ENCODE data around the gene ETNPPL.

- TF ChIP-seq CTCF (conservative IDR thresholded peaks at IDR 0.05 in 1 of 2, IDR thresholded peaks at IDR 0.05 in 1 of 2; ENCODE audit: extremely low read depth in 1 of 2, insufficient read depth in 1 of 2, low read depth in 1 of 2, low read length in 2 of 2) (no peak), EZH2 (IDR thresholded peaks at IDR 0.05; ENCODE audit: borderline replicate concordance, low read length) (no peak)
These were observed 48.0 kb downstream of the ETNPPL start for GRCh38 chr4:108714880-108715279.

All from mammary epithelial cell (primary cell).